HG02870 (cell line): ENCODE results near the gene CACNA1A.
"Not testable (repeated sequence)": the region's sequence is repeated elsewhere in the genome, so short reads cannot be mapped to it uniquely, and the experiment has no call there.

Source experiments
- ATAC-seq: cut with Tn5 transposase; IDR thresholded peaks from one replicate; pipeline ENCODE4 v1.9.1; 2021; ENCODE audit warnings: mild to moderate bottlenecking, moderate library complexity; ENCODE audit not compliant: unreplicated experiment

CACNA1A gene

DNA sequence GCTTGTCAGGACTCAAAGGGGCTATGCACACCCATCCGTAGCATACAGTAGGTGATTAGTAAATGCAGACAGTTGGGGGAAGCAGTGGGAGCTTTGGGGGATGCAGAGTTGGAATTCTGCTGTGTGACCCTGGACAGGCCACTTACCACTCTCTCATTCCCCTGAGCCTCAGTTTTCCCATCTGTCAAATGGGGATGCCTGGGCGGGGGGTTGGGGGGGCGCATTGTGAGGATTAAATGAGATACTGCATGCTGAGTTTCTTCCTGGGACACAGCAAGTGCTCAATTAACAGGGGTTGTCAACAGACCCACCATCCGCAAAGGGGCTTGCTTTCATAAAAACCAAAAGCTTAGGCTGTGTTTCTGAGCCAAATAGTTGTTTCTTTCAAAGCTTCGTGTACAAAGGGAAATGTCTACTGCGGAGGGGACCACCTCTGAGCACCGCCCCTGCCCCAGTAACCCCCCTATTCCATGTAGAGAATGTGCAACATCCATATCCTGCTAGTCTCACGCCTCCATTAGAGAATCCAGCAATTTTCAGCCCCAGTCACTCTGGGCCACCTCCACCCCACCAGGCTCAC, 223.7 kb downstream of the CACNA1A start:
- ATAC-seq: no peak

- no peak for ATAC-seq
These were observed 224.6 kb downstream of the CACNA1A start for GRCh38 chr19:13281567-13282291.

GRCh38 chr19:13277104-13277809, 229.0 kb downstream of the CACNA1A start:
- ATAC-seq: no peak

GRCh38 chr19:13275016-13275722, 231.1 kb downstream of the CACNA1A start:
- no peak for ATAC-seq

- ATAC-seq: no peak
These were observed 235.7 kb downstream of the CACNA1A start for GRCh38 chr19:13270514-13271105.

- ATAC-seq: no peak
These were observed 236.9 kb downstream of the CACNA1A start for GRCh38 chr19:13269348-13269747.

DNA sequence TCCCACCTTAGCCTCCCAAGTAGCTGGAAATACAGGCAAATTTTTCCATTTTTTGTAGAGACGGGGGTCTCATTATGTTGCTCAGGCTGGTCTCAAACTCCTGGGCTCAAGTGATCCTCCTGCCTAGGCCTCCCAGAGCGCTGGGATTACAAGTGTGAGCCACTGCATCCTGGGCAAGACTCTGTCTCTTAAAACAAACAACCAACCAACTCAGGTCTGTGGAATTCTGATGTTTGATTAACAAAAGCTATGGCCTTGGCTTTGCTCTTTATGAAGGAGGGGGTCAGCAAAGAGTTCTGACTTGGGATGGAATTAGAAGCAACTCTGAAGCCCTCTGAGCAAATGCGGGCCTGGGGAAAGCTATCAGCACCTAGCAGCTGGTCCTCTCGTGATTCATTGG, 238.4 kb downstream of the CACNA1A start:
- ATAC-seq: no peak

DNA sequence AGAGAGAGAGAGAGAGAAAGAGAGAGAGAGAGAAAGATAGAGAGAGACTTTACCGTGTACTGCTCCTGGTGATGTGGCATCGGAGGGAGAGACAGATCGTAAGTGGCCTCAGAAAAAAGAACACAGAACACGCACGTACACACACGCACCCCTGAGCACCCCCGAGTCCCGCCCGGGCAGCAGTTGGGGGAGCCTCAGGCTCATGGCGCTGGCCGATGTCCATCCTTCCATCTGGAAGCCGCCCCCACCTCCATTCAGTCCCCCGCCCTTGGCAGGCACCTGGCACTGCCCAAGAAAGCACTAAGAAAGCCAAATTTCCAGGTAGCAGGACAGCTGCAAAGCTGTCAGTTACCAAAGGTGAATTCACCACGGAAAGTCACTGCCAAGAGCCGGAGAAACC, 239.1 kb downstream of the CACNA1A start:
- ATAC-seq: no peak

- no peak for ATAC-seq
These were observed 243.8 kb downstream of the CACNA1A start for GRCh38 chr19:13262450-13262849.

GRCh38 chr19:13260883-13261653, 245.2 kb downstream of the CACNA1A start:
- peak; percentile 72 for ATAC-seq

DNA sequence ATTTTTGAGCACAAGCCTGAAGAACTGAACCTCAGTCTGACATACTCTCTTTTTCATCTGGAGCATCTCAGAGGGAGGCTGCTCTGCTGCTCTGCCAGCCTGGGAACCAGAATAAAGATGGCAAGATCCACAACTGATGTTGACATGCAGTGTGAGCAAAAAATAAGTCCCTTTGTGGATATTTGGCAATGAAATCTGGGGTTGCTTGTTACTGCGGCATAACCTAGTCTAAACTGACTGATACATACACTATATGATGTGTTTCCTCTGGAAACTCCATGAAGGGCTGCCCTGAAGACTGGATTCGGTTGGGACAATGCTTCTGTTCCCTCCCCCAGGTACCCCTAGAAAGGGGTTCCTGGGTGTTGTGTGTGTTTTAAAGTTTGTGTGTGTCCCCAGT, 249.4 kb downstream of the CACNA1A start:
- no peak for ATAC-seq

DNA sequence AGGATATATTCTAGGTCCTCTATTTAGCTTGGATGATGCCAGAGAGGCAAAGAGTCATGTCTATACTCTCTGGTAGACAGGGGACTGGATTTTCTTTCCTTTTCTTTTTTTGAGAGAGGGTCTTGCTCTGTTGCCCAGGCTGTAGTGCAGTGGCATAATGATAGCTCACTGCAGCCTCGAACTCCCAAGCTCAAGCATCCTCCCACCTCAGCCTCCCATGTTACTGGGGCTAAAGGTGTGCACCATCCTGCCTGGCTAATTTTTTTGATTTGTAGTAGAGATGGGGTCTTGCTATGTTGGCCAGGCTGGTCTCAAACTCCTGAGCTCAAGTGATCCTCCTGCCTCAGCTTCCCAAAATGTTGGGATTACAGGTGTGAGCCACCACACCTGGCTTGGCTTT, 249.9 kb downstream of the CACNA1A start:
- ATAC-seq: not testable (repeated sequence)

GRCh38 chr19:13255719-13256059, 250.6 kb downstream of the CACNA1A start:
- ATAC-seq: no peak

DNA sequence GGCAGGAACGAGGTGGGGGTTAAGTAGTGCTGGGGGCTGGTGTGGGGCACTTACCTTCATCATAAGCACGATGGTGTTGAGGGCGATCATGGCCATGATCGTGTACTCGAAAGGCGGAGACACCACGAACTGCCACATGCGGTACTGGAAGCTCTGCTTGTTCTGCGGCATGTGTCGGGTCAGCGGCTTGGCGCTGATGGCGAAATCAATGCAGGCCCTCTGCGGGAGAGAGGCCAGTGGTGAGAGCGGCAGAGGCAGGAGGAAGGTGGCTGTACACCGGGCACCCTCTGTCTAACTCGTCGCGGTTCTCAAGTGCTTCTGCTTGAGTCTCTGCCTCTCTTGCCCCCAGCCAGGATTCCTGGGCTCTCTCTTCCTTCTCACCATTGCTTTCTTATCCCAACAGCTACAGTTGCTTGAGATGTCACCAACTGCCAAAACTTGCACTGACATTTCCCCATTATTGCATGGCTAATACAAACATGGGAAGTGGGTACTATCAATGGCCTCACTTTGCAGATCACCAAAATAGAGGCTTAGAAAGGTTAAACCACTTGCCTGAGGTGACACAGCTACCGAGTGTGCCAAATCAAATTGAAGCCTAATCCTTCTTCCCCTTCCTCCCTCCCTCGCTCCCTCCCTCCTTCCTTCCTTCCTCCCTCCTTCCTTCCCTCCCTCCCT, 251.1 kb downstream of the CACNA1A start:
- ATAC-seq: no peak

DNA sequence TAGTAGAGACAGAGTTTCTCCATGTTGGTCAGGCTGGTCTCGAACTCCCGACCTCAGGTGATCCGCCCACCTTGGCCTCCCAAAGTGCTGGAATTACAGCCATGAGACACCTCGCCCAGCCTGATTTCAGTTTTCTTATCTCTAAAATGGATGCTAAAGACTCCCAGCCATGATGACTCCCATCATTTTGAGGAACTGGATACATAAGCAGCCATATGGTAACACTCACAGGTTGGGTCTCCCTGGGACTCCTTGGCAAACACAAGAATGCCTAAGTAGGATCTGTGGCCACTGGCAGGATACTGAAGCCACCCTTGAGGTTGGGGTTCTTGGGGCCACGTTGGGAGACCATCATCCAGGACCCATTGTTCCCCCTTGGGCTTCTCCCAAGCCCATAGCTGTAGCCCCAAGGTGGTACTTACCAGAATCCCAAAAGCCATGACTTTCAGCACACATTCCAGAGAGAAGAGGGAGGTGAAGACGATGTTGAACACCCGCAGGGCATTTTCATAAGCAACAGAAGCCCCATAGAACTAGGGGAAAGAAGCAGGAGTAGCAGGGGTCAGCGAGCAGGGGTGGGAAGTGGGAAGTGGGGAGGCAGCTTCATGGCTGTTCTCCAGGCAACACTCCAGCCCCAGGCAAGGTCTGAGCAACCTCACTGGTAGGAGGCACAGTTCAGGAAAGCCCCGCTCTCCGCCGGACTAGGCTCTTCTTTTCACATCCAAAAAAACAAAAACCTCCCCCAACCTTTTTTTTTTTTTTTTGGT, 253.5 kb downstream of the CACNA1A start:
- ATAC-seq: no peak

DNA sequence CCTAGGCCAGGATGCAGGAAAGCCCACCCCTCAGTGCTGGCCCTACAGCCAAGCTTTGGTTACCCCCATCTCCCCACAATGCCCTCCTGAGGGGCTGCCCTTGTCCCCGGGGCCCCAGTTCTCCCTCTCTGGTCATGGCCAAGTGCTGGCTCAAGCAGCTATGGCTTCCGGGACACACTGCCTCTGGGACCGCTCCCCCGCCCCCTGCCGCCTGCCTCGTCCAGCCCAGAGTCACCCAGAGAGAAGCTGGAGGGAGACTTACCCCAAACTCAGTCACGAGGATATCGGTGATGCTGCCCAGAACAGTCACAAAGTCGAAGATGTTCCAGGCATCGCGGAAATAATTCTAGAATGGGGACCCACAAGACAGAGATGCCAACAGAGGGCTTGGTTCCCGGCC, 261.4 kb downstream of the CACNA1A start:
- ATAC-seq: no peak

DNA sequence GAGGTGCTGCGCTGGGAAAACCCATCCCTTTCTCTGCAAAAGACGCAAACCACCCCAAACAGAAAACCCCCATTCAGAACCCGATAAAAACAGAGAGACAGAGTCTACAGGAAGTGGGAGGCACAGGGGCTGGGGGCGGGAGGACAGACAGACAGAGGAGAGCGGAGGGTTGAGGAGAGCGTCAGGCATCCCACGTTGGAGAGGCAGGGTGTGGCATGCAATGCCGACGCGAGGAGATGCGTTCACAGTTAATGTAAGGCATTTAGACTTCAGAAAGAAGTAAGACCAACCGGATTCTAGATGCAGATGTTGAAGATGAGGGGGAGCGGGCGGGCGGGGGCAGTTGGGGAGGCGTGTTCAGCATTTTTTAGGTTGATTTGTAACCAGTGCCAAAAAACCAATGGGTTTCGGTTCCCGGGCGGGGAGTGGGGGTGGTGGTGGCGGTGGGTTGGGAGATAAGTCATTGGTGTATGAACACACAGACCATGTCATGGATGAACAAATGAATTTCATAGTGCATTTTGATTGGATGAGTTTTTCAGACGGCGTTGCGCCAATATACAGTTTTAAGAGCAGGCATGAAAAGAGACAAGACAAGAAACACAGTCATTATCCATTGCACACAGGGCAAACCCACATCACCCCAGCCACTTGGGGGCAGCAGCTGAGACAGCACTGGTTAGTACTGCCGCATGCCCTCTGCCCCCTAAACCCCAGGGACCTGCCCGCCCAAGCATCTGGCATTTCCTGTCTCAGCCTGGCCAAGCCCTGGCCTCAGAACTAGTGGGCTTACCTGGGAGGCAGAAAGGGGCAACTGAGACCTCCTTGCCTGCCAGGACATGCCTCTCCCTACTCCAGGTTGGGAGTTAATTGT, 264.8 kb downstream of the CACNA1A start:
- ATAC-seq: no peak

DNA sequence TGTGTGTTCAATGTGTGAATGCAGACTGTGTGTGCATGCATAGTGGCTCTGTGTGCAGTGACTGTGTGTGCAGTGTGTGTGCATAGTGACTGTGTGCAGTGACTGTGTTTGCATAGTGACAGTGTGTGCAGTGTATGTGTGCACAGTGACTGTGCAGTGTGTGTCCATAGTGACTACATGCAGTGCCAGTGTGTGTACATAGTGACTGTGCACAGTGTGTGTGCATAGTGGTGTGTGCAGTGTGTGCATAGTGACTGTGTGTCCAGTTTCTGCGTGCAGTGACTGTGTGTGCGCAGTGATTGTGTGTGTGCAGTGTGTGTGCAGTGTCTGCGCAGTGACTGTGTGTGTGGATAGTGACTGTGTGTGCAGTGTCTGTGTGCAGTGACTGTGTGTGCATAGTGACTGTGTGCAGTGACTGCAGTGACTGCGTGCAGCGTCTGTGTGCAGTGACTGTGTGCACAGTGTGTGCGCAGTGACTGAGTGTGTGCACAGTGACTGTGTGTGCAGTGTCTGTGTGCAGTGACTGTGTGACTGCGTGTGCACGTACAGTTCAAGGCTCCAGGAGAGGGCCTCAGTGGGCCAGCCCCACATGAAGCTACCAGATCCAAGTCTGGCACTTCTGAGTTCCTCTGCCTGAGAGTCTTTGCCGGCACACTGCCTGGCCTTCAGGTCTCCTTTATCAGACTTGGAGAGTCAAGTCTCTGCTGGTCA, 265.8 kb downstream of the CACNA1A start:
- ATAC-seq: no peak
